IPS-20b (cell line): ENCODE measurements around the gene ADGRF1.
"Not testable (repeated sequence)": the region's sequence is repeated elsewhere in the genome, so short reads cannot be mapped to it uniquely, and the experiment has no call there.

ENCODE experiments used
- H3K27ac ChIP-seq: one replicate; pipeline ENCODE4 v1.5.1; 2013; ENCODE audit warnings: low read length
- H3K27me3 ChIP-seq: 2 replicates; pipeline ENCODE4 v1.6.1; 2013; ENCODE audit warnings: mild to moderate bottlenecking, low read length, inconsistent platforms; ENCODE audit not compliant: insufficient read depth
- H3K36me3 ChIP-seq: 2 replicates; pipeline ENCODE4 v1.6.1; 2013; ENCODE audit warnings: low read depth, mild to moderate bottlenecking, inconsistent platforms, low read length, moderate library complexity; ENCODE audit not compliant: insufficient read depth
- H3K4me1 ChIP-seq: 2 replicates; pipeline ENCODE4 v1.6.1; 2013; ENCODE audit warnings: mild to moderate bottlenecking, control low read depth, inconsistent platforms, low read length, moderate library complexity; ENCODE audit not compliant: insufficient read depth
- H3K4me3 ChIP-seq: 2 replicates; pipeline ENCODE4 v1.5.1; 2013; ENCODE audit warnings: mild to moderate bottlenecking, low read length, inconsistent platforms
- H3K9ac ChIP-seq: 2 replicates; pipeline ENCODE4 v1.6.1; 2013; ENCODE audit warnings: low read depth, mild to moderate bottlenecking, inconsistent platforms, low read length, moderate library complexity
- H3K9me3 ChIP-seq: 2 replicates; pipeline ENCODE4 v1.6.1; 2013; ENCODE audit warnings: mild to moderate bottlenecking, low read depth, low read length, inconsistent platforms; ENCODE audit not compliant: insufficient read depth

The ADGRF1 gene

GRCh38 chr6:46990818-46991510 is 51.2 kb downstream of the ADGRF1 start:
- H3K36me3 ChIP-seq, H3K4me1 ChIP-seq, H3K27ac ChIP-seq: not testable (repeated sequence)

DNA sequence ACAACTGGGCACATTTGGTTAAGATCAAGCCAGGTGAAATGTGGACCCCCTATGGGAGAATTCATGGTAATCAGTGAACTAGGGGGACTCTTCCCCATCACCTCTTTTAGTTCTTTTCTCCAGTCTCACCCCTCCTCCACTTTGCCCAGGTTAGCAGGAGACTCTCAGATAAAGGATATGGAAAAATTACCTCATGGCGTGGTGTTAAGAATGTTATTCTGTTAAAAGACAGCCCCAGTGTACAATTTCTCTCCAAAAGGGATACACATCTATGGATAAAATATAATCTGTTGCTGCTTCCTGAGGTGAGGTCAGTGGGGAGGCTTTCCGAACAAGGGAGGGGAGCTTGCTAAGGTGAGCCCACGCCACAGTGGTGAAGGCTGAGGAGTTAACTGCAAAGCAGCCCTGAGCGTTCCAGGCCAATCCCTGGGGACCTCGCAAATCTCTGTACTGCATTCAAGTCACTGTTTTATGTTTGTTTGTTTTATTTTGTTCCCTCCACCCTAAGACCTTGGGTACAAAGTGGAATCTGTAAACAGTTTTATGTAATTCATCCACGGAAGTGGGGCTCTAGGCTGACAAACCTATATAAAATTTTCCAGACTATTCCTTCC is 52.0 kb downstream of the ADGRF1 start:
- Histone ChIP-seq H3K36me3 (no peaks in the 10 kb centered on the region), H3K27me3 (no peaks in the 10 kb centered on the region), H3K4me3 (no peak overlapping the region), H3K4me1 (no peaks in the 10 kb centered on the region), H3K27ac (no peak overlapping the region), H3K9ac (no peak overlapping the region), H3K9me3 (no peaks in the 10 kb centered on the region)

More at GRCh38 chr6:46990818-46991510, 51.2 kb downstream of the ADGRF1 start:
- not testable (repeated sequence) for H3K9me3 ChIP-seq, H3K27me3 ChIP-seq, H3K9ac ChIP-seq, H3K4me3 ChIP-seq

GRCh38 chr6:46989398-46989797 is 52.7 kb downstream of the ADGRF1 start:
- no peaks in the 10 kb centered on the region for H3K27me3 ChIP-seq
- no peak overlapping the region for H3K4me3 ChIP-seq
- H3K27ac ChIP-seq, result no peak overlapping the region
- H3K36me3 ChIP-seq, result no peaks in the 10 kb centered on the region
- no peaks in the 10 kb centered on the region for H3K9me3 ChIP-seq
- H3K4me1 ChIP-seq, result no peaks in the 10 kb centered on the region
- no peak overlapping the region for H3K9ac ChIP-seq

- Histone ChIP-seq H3K4me3 (no peak overlapping the region), H3K4me1 (no peaks in the 10 kb centered on the region), H3K27me3 (no peaks in the 10 kb centered on the region), H3K9ac (no peak overlapping the region), H3K27ac (no peak overlapping the region), H3K36me3 (no peaks in the 10 kb centered on the region), H3K9me3 (no peaks in the 10 kb centered on the region)
These were observed 56.2 kb downstream of the ADGRF1 start for GRCh38 chr6:46985943-46986342.

DNA sequence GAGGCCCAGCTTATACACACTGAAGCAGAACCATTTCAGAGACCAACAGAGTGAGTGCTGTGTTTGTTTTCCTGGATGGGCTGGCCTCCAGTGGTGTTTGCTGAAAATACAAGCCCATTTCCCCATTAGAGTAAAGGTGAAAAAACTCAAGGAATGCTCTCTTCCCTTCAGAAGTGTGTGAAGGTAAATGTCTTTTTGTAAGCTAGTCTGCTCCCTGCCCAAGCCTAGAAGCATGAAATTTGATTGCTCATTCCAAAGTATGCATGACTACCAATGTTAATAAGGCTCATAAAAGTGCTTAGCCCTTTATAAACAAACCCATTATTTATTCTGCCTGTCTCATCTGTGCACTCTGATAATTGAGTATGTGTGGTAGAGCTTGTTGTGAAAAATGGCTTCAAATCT is 59.1 kb downstream of the ADGRF1 start:
- no peak overlapping the region for H3K9ac ChIP-seq
- H3K27me3 ChIP-seq, result no peaks in the 10 kb centered on the region
- H3K4me3 ChIP-seq, result no peak overlapping the region
- no peaks in the 10 kb centered on the region for H3K36me3 ChIP-seq
- H3K27ac ChIP-seq, result no peak overlapping the region
- no peaks in the 10 kb centered on the region for H3K4me1 ChIP-seq
- H3K9me3 ChIP-seq, result no peaks in the 10 kb centered on the region

DNA sequence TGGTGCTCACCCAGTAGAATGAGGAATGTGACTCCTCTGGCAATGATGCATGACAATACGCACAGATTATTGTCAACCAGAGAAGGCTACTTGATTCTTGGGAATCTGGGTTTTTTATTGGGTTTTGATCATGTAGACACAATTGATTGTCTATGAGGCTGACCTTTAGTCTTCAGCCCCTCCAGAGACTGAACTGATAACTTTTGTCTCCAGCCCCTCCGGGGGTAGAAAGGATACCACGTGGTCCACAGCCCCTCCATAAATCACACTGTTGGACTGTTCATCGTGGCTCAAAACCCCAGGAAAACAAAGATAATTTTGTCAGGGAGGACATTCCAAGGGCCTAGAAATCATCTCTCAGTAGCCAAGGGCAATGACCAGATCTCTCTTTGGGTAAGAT is 62.9 kb downstream of the ADGRF1 start:
- Histone ChIP-seq H3K4me3 (no peak overlapping the region), H3K27me3 (no peaks in the 10 kb centered on the region), H3K27ac (no peak overlapping the region), H3K4me1 (no peaks in the 10 kb centered on the region), H3K9ac (no peak overlapping the region), H3K9me3 (no peaks in the 10 kb centered on the region), H3K36me3 (no peaks in the 10 kb centered on the region)

GRCh38 chr6:46974786-46975185 is 67.3 kb downstream of the ADGRF1 start:
- no peaks in the 10 kb centered on the region for H3K36me3 ChIP-seq
- H3K9me3 ChIP-seq, result no peaks in the 10 kb centered on the region
- no peaks in the 10 kb centered on the region for H3K27me3 ChIP-seq
- H3K27ac ChIP-seq, result no peak overlapping the region
- H3K9ac ChIP-seq, result no peak overlapping the region
- H3K4me3 ChIP-seq, result no peak overlapping the region
- peaks cover 4% of the 10 kb centered on the region; the same call in 1 of the 2 replicates for H3K4me1 ChIP-seq

DNA sequence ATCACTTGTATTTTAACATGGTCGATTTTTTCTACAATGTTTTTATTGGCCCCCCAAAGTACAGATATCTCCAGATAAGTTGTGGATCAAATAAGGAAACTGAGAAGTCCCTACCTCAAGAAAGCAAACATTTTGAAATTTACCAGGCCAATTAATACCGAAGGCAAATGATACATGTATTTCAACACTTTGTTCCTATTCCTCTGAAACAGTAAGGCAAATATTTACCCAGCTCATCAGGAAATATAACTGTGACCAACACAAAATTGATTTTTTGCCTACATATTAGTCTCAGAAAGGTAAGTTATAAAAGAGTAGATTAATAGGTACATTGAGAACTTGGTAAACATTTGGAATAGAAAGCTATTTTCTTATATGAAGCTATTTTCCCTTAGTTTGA is 69.1 kb downstream of the ADGRF1 start:
- Histone ChIP-seq H3K27me3 (no peaks in the 10 kb centered on the region), H3K4me3 (no peak overlapping the region), H3K9me3 (no peaks in the 10 kb centered on the region), H3K27ac (no peak overlapping the region), H3K36me3 (no peaks in the 10 kb centered on the region), H3K9ac (no peak overlapping the region), H3K4me1 (peaks cover 4% of the 10 kb centered on the region; the same call in 1 of the 2 replicates)

DNA sequence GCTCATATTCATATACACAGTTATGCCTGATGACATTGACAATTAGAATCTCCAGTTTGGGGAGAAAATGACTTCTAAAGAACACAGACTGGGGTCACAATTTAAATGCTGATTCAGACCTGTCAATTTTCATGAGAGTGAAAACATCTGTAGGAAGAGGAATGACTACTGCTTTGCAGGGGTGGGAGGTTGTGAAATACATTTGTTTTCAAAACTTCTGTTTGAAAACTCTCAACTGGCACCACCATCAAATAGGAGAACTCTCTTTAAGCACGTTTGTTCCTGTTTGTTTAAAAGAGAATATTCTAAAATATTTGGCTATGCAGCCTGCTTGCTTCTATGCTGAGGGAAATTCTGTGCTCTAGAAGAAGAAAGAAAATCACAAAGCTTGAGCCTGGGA is 69.6 kb downstream of the ADGRF1 start:
- H3K27me3 ChIP-seq, result no peaks in the 10 kb centered on the region
- H3K9me3 ChIP-seq, result no peaks in the 10 kb centered on the region
- peaks cover 4% of the 10 kb centered on the region; the same call in 1 of the 2 replicates for H3K4me1 ChIP-seq
- H3K4me3 ChIP-seq, result no peak overlapping the region
- H3K9ac ChIP-seq, result no peak overlapping the region
- H3K36me3 ChIP-seq, result no peaks in the 10 kb centered on the region
- H3K27ac ChIP-seq, result no peak overlapping the region

- Histone ChIP-seq H3K9me3 (no peaks in the 10 kb centered on the region), H3K4me1 (peaks cover 4% of the 10 kb centered on the region; the same call in 1 of the 2 replicates), H3K27me3 (no peaks in the 10 kb centered on the region), H3K27ac (no peak overlapping the region), H3K36me3 (no peaks in the 10 kb centered on the region), H3K4me3 (no peak overlapping the region), H3K9ac (no peak overlapping the region)
These were observed 72.9 kb downstream of the ADGRF1 start for GRCh38 chr6:46969206-46969605.

DNA sequence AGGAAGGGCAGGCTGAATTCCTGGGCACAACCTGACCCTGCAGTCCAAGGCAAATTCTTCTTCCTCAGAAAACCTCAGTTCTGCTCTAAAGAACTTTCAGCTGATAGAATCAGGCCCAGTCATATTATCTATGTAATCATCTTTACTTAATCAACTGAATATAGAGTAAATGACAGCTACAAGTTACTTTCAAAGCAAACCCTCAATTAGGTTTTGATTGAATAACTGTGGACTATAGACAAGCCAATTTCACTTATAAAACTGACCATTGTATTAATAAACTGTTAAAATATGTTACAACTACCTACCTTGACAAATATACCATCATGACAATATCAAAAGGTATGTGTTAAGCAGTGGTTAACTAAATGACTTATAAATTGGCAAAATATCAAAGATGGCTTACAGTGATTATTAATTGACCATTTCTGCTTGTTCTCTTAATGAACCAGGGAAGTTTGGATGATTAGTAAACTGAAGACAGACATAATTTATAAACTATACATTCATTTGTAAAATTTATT is 74.2 kb downstream of the ADGRF1 start:
- H3K9ac ChIP-seq, result no peak overlapping the region
- no peak overlapping the region for H3K4me3 ChIP-seq
- H3K9me3 ChIP-seq, result no peaks in the 10 kb centered on the region
- no peaks in the 10 kb centered on the region for H3K27me3 ChIP-seq
- no peaks in the 10 kb centered on the region for H3K36me3 ChIP-seq
- peaks cover 9% of the 10 kb centered on the region for H3K4me1 ChIP-seq
- no peak overlapping the region for H3K27ac ChIP-seq
